K562 (cell line): ENCODE results near the gene MEAF6. TPM values are rescaled to one million over a fixed set of nuclear protein-coding genes. Genes with fewer than 3 reads are reported as not detected.

Source experiments
- PTBP1 ChIP-seq: fragments of 200-400 bp; formaldehyde crosslinking; IDR thresholded peaks from 2 replicates; pipeline ENCODE4 v1.6.1; 2017; ENCODE audit warnings: low read depth, low read length
- ZBTB40 ChIP-seq, 2 experiments: fragments of 450-650 bp in 1 of 2; sonication (generic) in 1 of 2; formaldehyde crosslinking in 1 of 2; IDR thresholded peaks; 2 replicates each; pipeline versions ENCODE4 v1.7.1 to v1.9.0; 2016 to 2022; ENCODE audit warnings: inconsistent platforms in 1 of 2, mild to moderate bottlenecking in 1 of 2, missing genetic modification reagents in 1 of 2
- ZNF77 ChIP-seq: fragments of 250-450 bp; sonication (Bioruptor Pico); IDR thresholded peaks from 2 replicates; pipeline ENCODE4 v1.5.0; 2020
- polyA plus RNA-seq, 8 experiments: library from polyadenylated mRNA; depleted of rRNA in 4 of 8; stranded (reverse) in 5 of 8; unstranded in 3 of 8; fragments of >200 nt; fragmentation: Nextera tagmentation in 2 of 8; fragmentation: Illumina TruSeq in 1 of 8; extraction: Ambion mirVana in 2 of 8; extraction: Trizol in 1 of 8; gene quantifications; 2 replicates each; pipeline versions ENCODE4 v1.2.1 to v1.2.3, GENCODE V29; 2011 to 2014; ENCODE audit warnings: inconsistent platforms in 1 of 8, missing spikeins in 1 of 8
- total RNA-seq, 7 experiments: library from RNA; depleted of rRNA in 6 of 7; stranded (reverse); fragments of >200 nt in 6 of 7; fragmentation: Illumina TruSeq in 2 of 7; extraction: Trizol in 2 of 7; gene quantifications; 2 replicates each; pipeline versions ENCODE4 v1.2.1 to v1.2.3, GENCODE V29; 2011 to 2021; ENCODE audit warnings: low replicate concordance in 1 of 7

MEAF6 gene
- total and polyA plus RNA-seq, 9 of the 15 experiments (the other 6 are each of a cell fraction or from before 2014, with no cell fraction given) = 55.0 to 151 (median 92.3) TPM

GRCh38 chr1:37453647-37454046 lies 60.9 kb downstream of the MEAF6 start (continued):
- TF ChIP-seq ZBTB40 (IDR thresholded peaks at IDR 0.05) (no peak), ZBTB40 (CRISPR knock-in tag; IDR thresholded peaks at IDR 0.05) (no peak), PTBP1 (no peak), ZNF77 (CRISPR knock-in tag) (no peak)
